MCF 10A (cell line): ENCODE results near the gene EXOSC10. TPM values are rescaled to one million over a fixed set of nuclear protein-coding genes. Genes with fewer than 3 reads are reported as not detected.

Source experiments
- BruUV-seq: library from RNA; stranded (reverse); fragments of 400-500 nt; replicated peaks from 2 replicates; lab custom pipeline; 2021; lab: Mats Ljungman, UMichigan
- CTCF ChIA-PET: fragments of 300-600 bp; sonication (Branson Sonifier 250); formaldehyde crosslinking; extraction: SDS; loops from one replicate; lab custom pipeline; 2021; ENCODE audit warnings: antibody characterized with exemption, inconsistent platforms; lab: Yijun Ruan, JAX
- POLR2A ChIA-PET: fragments of 300-600, 350-650 bp; sonication (Branson Sonifier 250); formaldehyde crosslinking; extraction: SDS; loops from one replicate; lab custom pipeline; 2020; ENCODE audit warnings: antibody characterized with exemption, inconsistent platforms; lab: Yijun Ruan, JAX
- DNase-seq: peaks from one replicate; pipeline ENCODE4 v3.0.0-alpha.2; 2018; ENCODE audit not compliant: unreplicated experiment
- H3K27ac Mint-ChIP-seq: one replicate; pipeline ENCODE4 v1.8.0; 2022; ENCODE audit warnings: mild to moderate bottlenecking, low read depth, mixed read lengths; ENCODE audit not compliant: unreplicated experiment
- H3K27me3 Mint-ChIP-seq: one replicate; pipeline ENCODE4 v1.8.0; 2022; ENCODE audit warnings: mixed read lengths; ENCODE audit not compliant: insufficient read depth, unreplicated experiment
- H3K36me3 Mint-ChIP-seq: one replicate; pipeline ENCODE4 v1.8.0; 2022; ENCODE audit warnings: mild to moderate bottlenecking, moderate library complexity, mixed read lengths; ENCODE audit not compliant: insufficient read depth, unreplicated experiment
- H3K4me1 Mint-ChIP-seq: one replicate; pipeline ENCODE4 v1.8.0; 2022; ENCODE audit warnings: mixed read lengths; ENCODE audit not compliant: insufficient read depth, unreplicated experiment
- H3K4me3 Mint-ChIP-seq: one replicate; pipeline ENCODE4 v1.8.0; 2022; ENCODE audit warnings: mild to moderate bottlenecking, moderate library complexity, mixed read lengths; ENCODE audit not compliant: unreplicated experiment
- H3K9me3 Mint-ChIP-seq: one replicate; pipeline ENCODE4 v1.8.0; 2022; ENCODE audit warnings: mixed read lengths; ENCODE audit not compliant: unreplicated experiment
- CTCF ChIP-seq: fragments of 200-600 bp; IDR thresholded peaks from one replicate; pipeline ENCODE4 v1.8.0; 2022; ENCODE audit warnings: antibody characterized with exemption, mild to moderate bottlenecking; ENCODE audit not compliant: unreplicated experiment
- intact Hi-C: fragments of 100-400 bp; cut with micrococcal nuclease; formaldehyde crosslinking; loops from 2 replicates; pipeline ENCODE4 v1.14.1; 2022
- total RNA-seq: library from RNA; stranded (reverse); gene quantifications from 2 replicates; pipeline ENCODE4 v1.2.3, GENCODE V29; 2022

EXOSC10 gene
- total RNA-seq, 1 experiment from 2014 or later: 65.1 TPM

- H3K4me3 Mint-ChIP-seq: no peak within 1 kb of the TSS
- CTCF ChIA-PET: interaction anchor here (0.7 to 9.9 kb wide), 2 partner anchors 9 to 185 kb away, joined by 3 to 64 read pairs; no protein-coding TSS in a partner anchor
- no TSS peak for BruUV-seq
- H3K9me3 Mint-ChIP-seq: no peaks in the 10 kb centered on the region
- DNase-seq: no peak
- intact Hi-C loops: no loop called here
- no peaks in the 10 kb centered on the region for H3K27me3 Mint-ChIP-seq
- H3K4me1 Mint-ChIP-seq: no peaks in the 10 kb centered on the region
- POLR2A ChIA-PET: interaction anchor here (0.5 kb wide), 1 partner anchor 20 kb away, joined by 4 read pairs; no protein-coding TSS in a partner anchor
- H3K36me3 Mint-ChIP-seq: peaks cover 13% of the 10 kb centered on the region
- no peak within 1 kb of the TSS for H3K27ac Mint-ChIP-seq
- TF ChIP-seq CTCF: no peak
Observed at GRCh38 chr1:11046625-11047365, 52.9 kb downstream of the EXOSC10 start, which contains the start of gene MASP2. Gene MASP2, minus strand, starts transcription at chr1:11047239. Its CDS starts 32 bp downstream, at chr1:11047207.

- no peak for TF ChIP-seq CTCF
- POLR2A ChIA-PET: no interaction called here
- H3K9me3 Mint-ChIP-seq: no peaks in the 10 kb centered on the region
Observed at GRCh38 chr1:11046270-11046566, 53.5 kb downstream of the EXOSC10 start.

GRCh38 chr1:11045428-11046269, 54.0 kb downstream of the EXOSC10 start:
- no peak for DNase-seq
- TF ChIP-seq CTCF: no peak
- Mint-ChIP-seq H3K4me3 (no peak overlapping the region), H3K27me3 (no peaks in the 10 kb centered on the region), H3K27ac (no peak overlapping the region), H3K36me3 (peaks cover 13% of the 10 kb centered on the region), H3K4me1 (no peaks in the 10 kb centered on the region), H3K9me3 (no peaks in the 10 kb centered on the region)
- no TSS peak for BruUV-seq
- intact Hi-C loops: no loop called here
- POLR2A ChIA-PET: no interaction called here
- CTCF ChIA-PET: interaction anchor here (9.9 kb wide), 1 partner anchor 8 kb away, joined by 64 read pairs; no protein-coding TSS in a partner anchor

More at GRCh38 chr1:11046270-11046566, 53.5 kb downstream of the EXOSC10 start:
- H3K27ac Mint-ChIP-seq: no peak overlapping the region
- no peaks in the 10 kb centered on the region for H3K27me3 Mint-ChIP-seq
- DNase-seq: no peak
- CTCF ChIA-PET: interaction anchor here (9.9 kb wide), 1 partner anchor 8 kb away, joined by 64 read pairs; no protein-coding TSS in a partner anchor
- no peaks in the 10 kb centered on the region for H3K4me1 Mint-ChIP-seq
- BruUV-seq: no TSS peak
- intact Hi-C loops: no loop called here
- H3K36me3 Mint-ChIP-seq: peaks cover 13% of the 10 kb centered on the region
- H3K4me3 Mint-ChIP-seq: no peak overlapping the region
